GM13977 (cell line): ENCODE data around the gene SPG7.

Experiments used
- DNase-seq: peaks from one replicate; pipeline ENCODE4 v3.0.0; 2012; ENCODE audit warnings: low spot score
- in situ Hi-C: fragments of 300-500 bp; cut with MboI; formaldehyde crosslinking; loops from one replicate; pipeline ENCODE4 v1.12.0; 2022; ENCODE audit warnings: low sequenced_read_pairs, low pct_unique_long_range_greater_than_20kb, mixed read lengths, inconsistent platforms; ENCODE audit not compliant: unreplicated experiment
- TF ChIP-seq, protein P1 (sequence below): IDR thresholded peaks from 2 replicates; pipeline ENCODE4 v1.5.1; 2012; ENCODE audit warnings: mild to moderate bottlenecking, control low read depth; ENCODE audit not compliant: insufficient read depth; ENCODE audit errors: extremely low read depth, missing control alignments

Gene SPG7

DNA sequence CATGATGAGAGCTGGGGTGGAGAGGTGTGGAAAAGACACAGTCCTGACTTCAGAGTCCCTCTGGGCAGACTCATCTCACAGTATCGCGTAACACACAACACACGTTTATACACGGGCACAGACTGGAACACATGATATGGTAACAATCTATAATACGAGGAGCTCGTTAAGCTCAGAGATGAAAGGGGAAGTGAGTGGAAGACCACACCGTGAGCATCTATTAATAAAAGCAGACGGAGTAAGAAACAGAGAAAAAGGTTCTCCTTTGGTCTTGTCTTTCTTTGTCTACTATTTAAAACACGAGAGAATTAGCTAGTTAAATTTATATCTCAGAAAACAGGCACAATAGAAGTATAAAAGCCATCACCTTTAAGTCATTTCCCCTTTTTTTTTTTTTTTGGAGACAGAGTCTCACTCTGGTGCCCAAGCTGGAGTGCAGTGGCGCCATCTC, 31.4 kb upstream of the SPG7 start:
- peak; percentile 66 for DNase-seq
- in situ Hi-C loops, result no loop called here
- TF ChIP-seq, protein P1, sequence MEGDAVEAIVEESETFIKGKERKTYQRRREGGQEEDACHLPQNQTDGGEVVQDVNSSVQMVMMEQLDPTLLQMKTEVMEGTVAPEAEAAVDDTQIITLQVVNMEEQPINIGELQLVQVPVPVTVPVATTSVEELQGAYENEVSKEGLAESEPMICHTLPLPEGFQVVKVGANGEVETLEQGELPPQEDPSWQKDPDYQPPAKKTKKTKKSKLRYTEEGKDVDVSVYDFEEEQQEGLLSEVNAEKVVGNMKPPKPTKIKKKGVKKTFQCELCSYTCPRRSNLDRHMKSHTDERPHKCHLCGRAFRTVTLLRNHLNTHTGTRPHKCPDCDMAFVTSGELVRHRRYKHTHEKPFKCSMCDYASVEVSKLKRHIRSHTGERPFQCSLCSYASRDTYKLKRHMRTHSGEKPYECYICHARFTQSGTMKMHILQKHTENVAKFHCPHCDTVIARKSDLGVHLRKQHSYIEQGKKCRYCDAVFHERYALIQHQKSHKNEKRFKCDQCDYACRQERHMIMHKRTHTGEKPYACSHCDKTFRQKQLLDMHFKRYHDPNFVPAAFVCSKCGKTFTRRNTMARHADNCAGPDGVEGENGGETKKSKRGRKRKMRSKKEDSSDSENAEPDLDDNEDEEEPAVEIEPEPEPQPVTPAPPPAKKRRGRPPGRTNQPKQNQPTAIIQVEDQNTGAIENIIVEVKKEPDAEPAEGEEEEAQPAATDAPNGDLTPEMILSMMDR, result no peak

DNA sequence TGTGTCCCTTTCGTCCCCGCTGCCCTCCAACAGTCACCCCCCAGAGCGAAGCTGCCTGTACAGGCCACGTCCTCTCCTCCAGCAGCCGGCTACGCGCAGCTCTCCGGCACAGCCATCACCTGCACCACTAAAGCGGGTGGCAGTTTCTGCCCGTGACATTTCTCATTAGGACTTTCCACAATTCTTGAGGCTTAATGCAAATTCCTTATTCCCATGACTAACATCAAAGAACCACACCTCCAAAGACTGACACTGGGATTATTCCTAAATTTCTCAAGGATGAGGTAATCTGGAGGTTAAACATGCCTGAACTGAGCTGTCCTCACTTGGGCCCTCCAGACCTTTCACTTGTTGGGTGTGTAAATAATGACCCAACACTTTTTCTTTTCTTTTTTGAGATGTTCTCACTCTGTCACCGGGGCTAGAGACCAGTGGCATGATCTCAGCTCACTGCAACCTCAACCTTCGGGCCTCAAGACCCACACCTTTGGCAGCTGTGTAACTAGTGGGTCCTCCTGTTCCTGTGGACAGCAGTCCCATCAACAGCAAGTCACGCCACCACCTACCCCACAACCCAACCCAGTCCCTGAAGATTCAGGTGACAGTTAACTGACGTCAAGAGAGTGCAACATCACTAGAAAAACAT, 29.5 kb upstream of the SPG7 start:
- no peak for DNase-seq
- in situ Hi-C loops, result no loop called here
- TF ChIP-seq, protein P1, result no peak

- TF ChIP-seq, protein P1, result no peak
- in situ Hi-C loops, result no loop called here
Measured at GRCh38 chr16:89481356-89481955, 26.7 kb upstream of the SPG7 start.

GRCh38 chr16:89482150-89482816, 25.9 kb upstream of the SPG7 start:
- TF ChIP-seq, protein P1, result no peak
- in situ Hi-C loops, result no loop called here
- DNase-seq, result no peak

More at GRCh38 chr16:89481356-89481955, 26.7 kb upstream of the SPG7 start:
- no peak for DNase-seq

DNA sequence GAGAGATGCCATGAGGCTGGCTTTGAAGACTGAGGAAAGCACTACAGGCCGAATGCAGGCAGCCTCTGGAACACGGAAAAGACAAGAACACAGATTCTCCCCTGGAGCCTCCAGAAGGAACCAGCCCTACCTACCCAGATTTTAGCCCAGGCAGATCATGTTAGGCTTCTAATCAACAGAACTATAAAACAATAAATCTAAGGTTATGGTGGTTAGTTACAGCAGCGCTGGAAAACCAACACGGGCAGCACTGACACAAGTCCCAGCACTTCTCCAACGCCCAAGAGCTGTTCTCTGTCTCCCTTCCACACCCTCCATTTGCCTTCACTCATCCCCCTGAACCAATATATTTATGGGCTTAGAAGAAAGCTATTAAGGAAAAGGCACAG, 25.4 kb upstream of the SPG7 start:
- in situ Hi-C loops, result no loop called here
- DNase-seq, result no peak
- TF ChIP-seq, protein P1, result no peak

- in situ Hi-C loops, result no loop called here
- DNase-seq, result no peak
- TF ChIP-seq, protein P1, result no peak
Measured at GRCh38 chr16:89484041-89484501, 24.1 kb upstream of the SPG7 start.
